PFSK-1 (cell line): ENCODE results near the gene EDARADD.

ENCODE experiments used
- FOXP2 ChIP-seq: optimal IDR thresholded peaks from 2 replicates; pipeline ENCODE3; 2011; ENCODE audit warnings: borderline replicate concordance, control low read depth, inconsistent platforms; ENCODE audit not compliant: insufficient read depth; ENCODE audit errors: extremely low read length, extremely low read depth
- POLR2AphosphoS5 ChIP-seq: IDR thresholded peaks from 2 replicates; pipeline ENCODE4 v1.6.1; 2012; ENCODE audit warnings: low read depth, mild to moderate bottlenecking, control low read depth, low read length, moderate library complexity
- REST ChIP-seq, 2 experiments: IDR thresholded peaks; 2 replicates each; pipeline versions ENCODE4 v1.6.1 to v1.8.0; 2011 to 2012; ENCODE audit warnings: low read depth in 2 of 2, low read length in 2 of 2, control low read depth in 1 of 2, inconsistent platforms in 1 of 2, mild to moderate bottlenecking in 1 of 2, moderate library complexity in 1 of 2; ENCODE audit not compliant: insufficient read depth in 1 of 2
- SIN3A ChIP-seq: IDR thresholded peaks from 2 replicates; pipeline ENCODE4 v1.6.1; 2012; ENCODE audit warnings: mild to moderate bottlenecking, low read length, moderate library complexity, borderline replicate concordance; ENCODE audit not compliant: insufficient read depth
- TAF1 ChIP-seq: IDR thresholded peaks from 2 replicates; pipeline ENCODE4 v1.6.1; 2012; ENCODE audit warnings: low read length, control low read depth, borderline replicate concordance; ENCODE audit not compliant: insufficient read depth

GRCh38 chr1:236469466-236469865 lies 75.4 kb downstream of the EDARADD start:
- no peak for TF ChIP-seq TAF1
- no peak for TF ChIP-seq FOXP2
- TF ChIP-seq POLR2AphosphoS5, result no peak
- no peak for TF ChIP-seq SIN3A
- TF ChIP-seq REST (IDR thresholded peaks at IDR 0.05; ENCODE audit: insufficient read depth in 1 of 2, low read depth in 2 of 2, low read length in 2 of 2), result no peak
